Heart left ventricle (tissue), 16 donors: ENCODE results near the gene CHST11. TPM values are rescaled to one million over a fixed set of nuclear protein-coding genes. Genes with fewer than 3 reads are reported as not detected.

Experiments used
- ATAC-seq, 4 donors: fragments of 200-7000 bp; cut with Tn5 transposase; one replicate each; pipeline ENCODE4 v1.9.1; 2020 to 2022; ENCODE audit warnings: moderate library complexity in 4 of 4, mild to moderate bottlenecking in 3 of 4, moderate number of reproducible peaks in 1 of 4
- DNase-seq, 5 donors: peaks; one replicate each; pipeline ENCODE4 v3.0.0-alpha.2; 2020
- H3K27ac ChIP-seq, 12 donors: fragments of 200-600 bp; sonication (generic) in 4 of 12; one replicate each; pipeline versions ENCODE4 v1.5.0 to v1.8.0; 2016 to 2022; ENCODE audit warnings: mild to moderate bottlenecking in 2 of 12
- H3K27me3 ChIP-seq, 9 donors: fragments of 200-600 bp; sonication (generic) in 2 of 9; one replicate each; pipeline versions ENCODE4 v1.5.1 to v1.8.0; 2016 to 2022; ENCODE audit warnings: mild to moderate bottlenecking in 3 of 9
- H3K36me3 ChIP-seq, 9 donors: fragments of 200-600 bp; sonication (generic) in 2 of 9; one replicate each; pipeline versions ENCODE4 v1.5.0 to v1.8.0; 2018 to 2022; ENCODE audit warnings: mild to moderate bottlenecking in 2 of 9
- H3K4me1 ChIP-seq, 12 donors: fragments of 200-600 bp; sonication (generic) in 4 of 12; one replicate each; pipeline versions ENCODE4 v1.5.0 to v1.8.0; 2016 to 2022; ENCODE audit warnings: mild to moderate bottlenecking in 3 of 12
- H3K4me3 ChIP-seq, 12 donors: fragments of 200-600 bp; sonication (generic) in 4 of 12; one replicate each; pipeline versions ENCODE4 v1.5.0 to v1.8.0; 2017 to 2022; ENCODE audit warnings: mild to moderate bottlenecking in 9 of 12, moderate library complexity in 4 of 12
- H3K9me3 ChIP-seq, 12 donors: fragments of 200-600 bp; sonication (generic) in 4 of 12; one replicate each; pipeline versions ENCODE4 v1.5.0 to v1.8.0; 2016 to 2022; ENCODE audit warnings: mild to moderate bottlenecking in 1 of 12
- CTCF ChIP-seq, 12 donors: fragments of 200-600 bp; sonication (generic) in 4 of 12; IDR thresholded peaks; one replicate each; pipeline versions ENCODE4 v1.5.0 to v1.8.0; 2018 to 2022; ENCODE audit warnings: antibody characterized with exemption in 12 of 12, mild to moderate bottlenecking in 5 of 12
- POLR2A ChIP-seq, 2 donors: fragments of 450-650 bp; IDR thresholded peaks; one replicate each; pipeline ENCODE4 v1.6.1; 2017; ENCODE audit warnings: antibody characterized with exemption in 2 of 2, mild to moderate bottlenecking in 2 of 2, moderate library complexity in 2 of 2
- WGBS, 4 donors: extraction: QIAGEN DNeasy Blood & Tissue Kit in 2 of 4; methylation state at CpG; one replicate each; pipeline versions ENCODE4 v1.1.5 to v1.1.7; 2013 to 2018; 5-methylcytosine and 5-hydroxymethylcytosine counted together
- intact Hi-C, 10 donors: fragments of 100-400 bp; cut with DNase I; formaldehyde crosslinking; loops; one replicate each; pipeline versions ENCODE4 v1.11.1 to v1.14.2; 2022
- polyA plus RNA-seq, 2 donors: library from polyadenylated mRNA; stranded (reverse); fragments of 200-250 nt; gene quantifications; one replicate each; pipeline ENCODE4 v1.2.3, GENCODE V29; 2013
- total RNA-seq, 9 donors: library from RNA; depleted of rRNA in 2 of 9; stranded (reverse); fragments of >200 nt in 2 of 9; fragmentation: NEBNext Ultra II Directional in 3 of 9; extraction: Animal tissue kit (Norgen Biotek cat#: 25700) in 3 of 9; gene quantifications; one replicate each; pipeline versions ENCODE4 v1.1.0 to v1.2.4, GENCODE V29; 2016 to 2023
- donor health status: ischemic (EF 13 %, LVEDD 7.1; RV severe dilation, severe dysfunction).
- donor health status: healthy with polysubstance abuse.
- donor health status: DM: no; HTN: yes; CAD: no.
- donor health status: DM: no; HTN: no; CAD: no.
- donor health status: ischemic (EF 25% LVEDD 6.9; RV normal size, moderate dysfunction).
- donor health status: ischemic (EF 25% LVEDD 5.7; RV mildly dilated, moderate dysfunction).
- donor health status: healthy.
- donor health status: DM: yes; HTN: yes; CAD: no.
- donor health status: ischemic (EF 35%, LVEDD 5.7; RV mildly dilated, moderate dysfunction).
- donor health status: nonischemic (EF 11% LVEDD 7.7; RV severe dilation, severe dysfunction).
- donor health status: DM: yes; HTN: yes; CAD: no.
- donor health status: PGD.
- donor health status: ischemic (EF 29% LVEDD 5.4; RV normal size, mild dysfunction).
- donor health status: nonischemic (EF 23%, LVEDD 6.1; RV moderate dilation, normal function).

The CHST11 gene
- total and polyA plus RNA-seq, 11 donors = 1.1 to 16.9 (median 3.4) TPM

GRCh38 chr12:104627231-104627989, 170.7 kb downstream of the CHST11 start:
- peaks cover 0 to 21% (median 6%) of the 10 kb centered on the region in 12 donors for H3K4me1 ChIP-seq
- intact Hi-C loops = no loop called here
- H3K27me3 ChIP-seq = no peaks in the 10 kb centered on the region
- H3K27ac ChIP-seq = peak overlapping the region in 2 of 12 donors; percentile 3 to 55
- DNase-seq (no peak), ATAC-seq (no peak)
- no peak overlapping the region for H3K4me3 ChIP-seq
- WGBS, 4 donors = 77 to 96% (median 87%) methylated on average over 6 to 7 of the region's 7 CpGs
- H3K9me3 ChIP-seq = no peaks in the 10 kb centered on the region
- TF ChIP-seq POLR2A (IDR thresholded peaks at IDR 0.05) (no peak), CTCF (IDR thresholded peaks at IDR 0.05) (no peak)
- no peaks in the 10 kb centered on the region for H3K36me3 ChIP-seq

- H3K27me3 ChIP-seq = no peaks in the 10 kb centered on the region
- no peak overlapping the region for H3K4me3 ChIP-seq
- DNase-seq (no peak), ATAC-seq (peak in 3 of 4 donors; percentile 29 to 69 (median 35))
- intact Hi-C loops = no loop called here
- no peaks in the 10 kb centered on the region for H3K36me3 ChIP-seq
- 49 to 53% (median 50%) methylated on average over 16 of the region's 16 CpGs for WGBS, 4 donors
- TF ChIP-seq CTCF (IDR thresholded peaks at IDR 0.05) (no peak), POLR2A (IDR thresholded peaks at IDR 0.05) (no peak)
- H3K9me3 ChIP-seq = no peaks in the 10 kb centered on the region
- peak overlapping the region in 2 of 12 donors; percentile 3 to 55 for H3K27ac ChIP-seq
- H3K4me1 ChIP-seq = peaks cover 0 to 27% (median 6%) of the 10 kb centered on the region in 12 donors
Measured at GRCh38 chr12:104627990-104628830, 171.5 kb downstream of the CHST11 start.

- H3K36me3 ChIP-seq = no peaks in the 10 kb centered on the region
- WGBS, 4 donors = 88 to 97% (median 92%) methylated on average over 3 of the region's 3 CpGs
- DNase-seq (no peak), ATAC-seq (no peak)
- no peaks in the 10 kb centered on the region for H3K27me3 ChIP-seq
- no peaks in the 10 kb centered on the region for H3K9me3 ChIP-seq
- H3K4me3 ChIP-seq = no peak overlapping the region
- no peak for TF ChIP-seq CTCF (IDR thresholded peaks at IDR 0.05)
- no peak overlapping the region for H3K27ac ChIP-seq
- intact Hi-C loops = no loop called here
- peaks cover 0 to 27% (median 4%) of the 10 kb centered on the region in 12 donors for H3K4me1 ChIP-seq
Measured at GRCh38 chr12:104628831-104629135, 172.0 kb downstream of the CHST11 start.

- H3K4me3 ChIP-seq = no peak overlapping the region
- no peaks in the 10 kb centered on the region for H3K9me3 ChIP-seq
- ATAC-seq (no peak), DNase-seq (no peak)
- peaks cover 0 to 27% (median 3%) of the 10 kb centered on the region in 12 donors for H3K4me1 ChIP-seq
- H3K36me3 ChIP-seq = no peaks in the 10 kb centered on the region
- no peak overlapping the region for H3K27ac ChIP-seq
- intact Hi-C loops = no loop called here
- no peaks in the 10 kb centered on the region for H3K27me3 ChIP-seq
- WGBS, 4 donors = 78 to 97% (median 80%) methylated on average over 6 of the region's 6 CpGs
- TF ChIP-seq CTCF (IDR thresholded peaks at IDR 0.05) (no peak), POLR2A (IDR thresholded peaks at IDR 0.05) (no peak)
Measured at GRCh38 chr12:104630230-104630670, 173.5 kb downstream of the CHST11 start.
